K562 (cell line): ENCODE results near the gene RHEBL1. TPM values are rescaled to one million over a fixed set of nuclear protein-coding genes. Genes with fewer than 3 reads are reported as not detected.

Experiments
- CREM ChIP-seq: IDR thresholded peaks from 2 replicates; pipeline ENCODE4 v1.6.1; 2014; ENCODE audit warnings: antibody characterized with exemption, low read depth
- EZH2 ChIP-seq: IDR thresholded peaks from 2 replicates; pipeline ENCODE4 v1.6.1; 2012; ENCODE audit warnings: low read depth, mild to moderate bottlenecking, inconsistent platforms, low read length, borderline replicate concordance
- LARP7 ChIP-seq: fragments of 450-650 bp; IDR thresholded peaks from 2 replicates; pipeline ENCODE4 v1.6.1; 2016
- RCOR1 ChIP-seq, 2 experiments: IDR thresholded peaks; 2 replicates each; pipeline ENCODE4 v1.6.1; 2012; ENCODE audit warnings: low read depth in 2 of 2, low read length in 2 of 2, borderline replicate concordance in 1 of 2, improper control_type of control experiment in 1 of 2
- SIN3B ChIP-seq: fragments of 450-650 bp; IDR thresholded peaks from 2 replicates; pipeline ENCODE4 v1.6.1; 2017; ENCODE audit warnings: low read depth, mild to moderate bottlenecking, moderate library complexity
- TBP ChIP-seq: optimal IDR thresholded peaks from 2 replicates; pipeline ENCODE3; 2011; ENCODE audit warnings: low read depth, low read length, improper control_type of control experiment
- ZBTB7A ChIP-seq: IDR thresholded peaks from 2 replicates; pipeline ENCODE4 v1.6.1; 2011; ENCODE audit warnings: low read depth, mild to moderate bottlenecking, low read length, moderate library complexity, borderline replicate concordance; ENCODE audit not compliant: control insufficient read depth
- ZBTB8A ChIP-seq: fragments of 450-650 bp; IDR thresholded peaks from 2 replicates; pipeline ENCODE4 v1.6.1; 2018; ENCODE audit warnings: mild to moderate bottlenecking, moderate library complexity; ENCODE audit not compliant: partially characterized antibody
- ZC3H11A ChIP-seq: IDR thresholded peaks from 2 replicates; pipeline ENCODE4 v1.6.1; 2012; ENCODE audit warnings: low read depth, low read length, improper control_type of control experiment
- ZNF589 ChIP-seq: fragments of 200-800 bp; sonication (Bioruptor generic); IDR thresholded peaks from 2 replicates; pipeline ENCODE4 v1.6.1; 2016; ENCODE audit warnings: low read depth, missing genetic modification characterization, missing compliant biosample characterization
- ZNF76 ChIP-seq: fragments of 250-450 bp; sonication (Bioruptor Pico); IDR thresholded peaks from 2 replicates; pipeline ENCODE4 v1.4.0; 2020; ENCODE audit warnings: mild to moderate bottlenecking, moderate library complexity, borderline replicate concordance
- polyA plus RNA-seq, 8 experiments: library from polyadenylated mRNA; depleted of rRNA in 4 of 8; stranded (reverse) in 5 of 8; unstranded in 3 of 8; fragments of >200 nt; fragmentation: Nextera tagmentation in 2 of 8; fragmentation: Illumina TruSeq in 1 of 8; extraction: Ambion mirVana in 2 of 8; extraction: Trizol in 1 of 8; gene quantifications; 2 replicates each; pipeline versions ENCODE4 v1.2.1 to v1.2.3, GENCODE V29; 2011 to 2014; ENCODE audit warnings: inconsistent platforms in 1 of 8, missing spikeins in 1 of 8
- total RNA-seq, 7 experiments: library from RNA; depleted of rRNA in 6 of 7; stranded (reverse); fragments of >200 nt in 6 of 7; fragmentation: Illumina TruSeq in 2 of 7; extraction: Trizol in 2 of 7; gene quantifications; 2 replicates each; pipeline versions ENCODE4 v1.2.1 to v1.2.3, GENCODE V29; 2011 to 2021; ENCODE audit warnings: low replicate concordance in 1 of 7
- TF ChIP-seq, protein P1 (sequence below), 2 experiments: fragments of 450-650 bp; IDR thresholded peaks; 2 replicates each; pipeline ENCODE4 v1.6.1; 2018; ENCODE audit warnings: mild to moderate bottlenecking in 2 of 2, low read depth in 1 of 2; ENCODE audit not compliant: partially characterized antibody in 2 of 2
- TF ChIP-seq, protein P2 (sequence below), 2 experiments: fragments of 450-650 bp in 1 of 2; sonication (generic) in 1 of 2; formaldehyde crosslinking in 1 of 2; IDR thresholded peaks; 2 replicates each; pipeline versions ENCODE4 v1.7.1 to v1.9.0; 2016 to 2022; ENCODE audit warnings: inconsistent platforms in 1 of 2, mild to moderate bottlenecking in 1 of 2, missing genetic modification reagents in 1 of 2

RHEBL1 gene
- total and polyA plus RNA-seq, 9 of the 15 experiments (the other 6 are each of a cell fraction or from before 2014, with no cell fraction given), result 4.3 to 36.1 (median 8.2) TPM

- TF ChIP-seq CREM (0 out of 2 replicates have a peak, but pooled peaks have one; percentile 4), SIN3B (no peak), LARP7 (0 out of 2 replicates have a peak, but pooled peaks have one; percentile 36), ZBTB7A (peak; percentile 72; the same call in 1 of the 2 replicates), ZC3H11A (no peak), EZH2 (no peak), TBP (no peak), ZBTB8A (no peak), ZNF589 (peak; percentile 19), ZNF76 (no peak), RCOR1 (IDR thresholded peaks at IDR 0.05; ENCODE audit: borderline replicate concordance in 1 of 2, low read depth in 2 of 2, low read length in 2 of 2) (no peak)
- TF ChIP-seq, protein P1, sequence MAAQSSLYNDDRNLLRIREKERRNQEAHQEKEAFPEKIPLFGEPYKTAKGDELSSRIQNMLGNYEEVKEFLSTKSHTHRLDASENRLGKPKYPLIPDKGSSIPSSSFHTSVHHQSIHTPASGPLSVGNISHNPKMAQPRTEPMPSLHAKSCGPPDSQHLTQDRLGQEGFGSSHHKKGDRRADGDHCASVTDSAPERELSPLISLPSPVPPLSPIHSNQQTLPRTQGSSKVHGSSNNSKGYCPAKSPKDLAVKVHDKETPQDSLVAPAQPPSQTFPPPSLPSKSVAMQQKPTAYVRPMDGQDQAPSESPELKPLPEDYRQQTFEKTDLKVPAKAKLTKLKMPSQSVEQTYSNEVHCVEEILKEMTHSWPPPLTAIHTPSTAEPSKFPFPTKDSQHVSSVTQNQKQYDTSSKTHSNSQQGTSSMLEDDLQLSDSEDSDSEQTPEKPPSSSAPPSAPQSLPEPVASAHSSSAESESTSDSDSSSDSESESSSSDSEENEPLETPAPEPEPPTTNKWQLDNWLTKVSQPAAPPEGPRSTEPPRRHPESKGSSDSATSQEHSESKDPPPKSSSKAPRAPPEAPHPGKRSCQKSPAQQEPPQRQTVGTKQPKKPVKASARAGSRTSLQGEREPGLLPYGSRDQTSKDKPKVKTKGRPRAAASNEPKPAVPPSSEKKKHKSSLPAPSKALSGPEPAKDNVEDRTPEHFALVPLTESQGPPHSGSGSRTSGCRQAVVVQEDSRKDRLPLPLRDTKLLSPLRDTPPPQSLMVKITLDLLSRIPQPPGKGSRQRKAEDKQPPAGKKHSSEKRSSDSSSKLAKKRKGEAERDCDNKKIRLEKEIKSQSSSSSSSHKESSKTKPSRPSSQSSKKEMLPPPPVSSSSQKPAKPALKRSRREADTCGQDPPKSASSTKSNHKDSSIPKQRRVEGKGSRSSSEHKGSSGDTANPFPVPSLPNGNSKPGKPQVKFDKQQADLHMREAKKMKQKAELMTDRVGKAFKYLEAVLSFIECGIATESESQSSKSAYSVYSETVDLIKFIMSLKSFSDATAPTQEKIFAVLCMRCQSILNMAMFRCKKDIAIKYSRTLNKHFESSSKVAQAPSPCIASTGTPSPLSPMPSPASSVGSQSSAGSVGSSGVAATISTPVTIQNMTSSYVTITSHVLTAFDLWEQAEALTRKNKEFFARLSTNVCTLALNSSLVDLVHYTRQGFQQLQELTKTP (IDR thresholded peaks at IDR 0.05; ENCODE audit: low read depth in 1 of 2, partially characterized antibody in 2 of 2), result peak in 1 of 2 experiments; percentile 57
- TF ChIP-seq, protein P2, sequence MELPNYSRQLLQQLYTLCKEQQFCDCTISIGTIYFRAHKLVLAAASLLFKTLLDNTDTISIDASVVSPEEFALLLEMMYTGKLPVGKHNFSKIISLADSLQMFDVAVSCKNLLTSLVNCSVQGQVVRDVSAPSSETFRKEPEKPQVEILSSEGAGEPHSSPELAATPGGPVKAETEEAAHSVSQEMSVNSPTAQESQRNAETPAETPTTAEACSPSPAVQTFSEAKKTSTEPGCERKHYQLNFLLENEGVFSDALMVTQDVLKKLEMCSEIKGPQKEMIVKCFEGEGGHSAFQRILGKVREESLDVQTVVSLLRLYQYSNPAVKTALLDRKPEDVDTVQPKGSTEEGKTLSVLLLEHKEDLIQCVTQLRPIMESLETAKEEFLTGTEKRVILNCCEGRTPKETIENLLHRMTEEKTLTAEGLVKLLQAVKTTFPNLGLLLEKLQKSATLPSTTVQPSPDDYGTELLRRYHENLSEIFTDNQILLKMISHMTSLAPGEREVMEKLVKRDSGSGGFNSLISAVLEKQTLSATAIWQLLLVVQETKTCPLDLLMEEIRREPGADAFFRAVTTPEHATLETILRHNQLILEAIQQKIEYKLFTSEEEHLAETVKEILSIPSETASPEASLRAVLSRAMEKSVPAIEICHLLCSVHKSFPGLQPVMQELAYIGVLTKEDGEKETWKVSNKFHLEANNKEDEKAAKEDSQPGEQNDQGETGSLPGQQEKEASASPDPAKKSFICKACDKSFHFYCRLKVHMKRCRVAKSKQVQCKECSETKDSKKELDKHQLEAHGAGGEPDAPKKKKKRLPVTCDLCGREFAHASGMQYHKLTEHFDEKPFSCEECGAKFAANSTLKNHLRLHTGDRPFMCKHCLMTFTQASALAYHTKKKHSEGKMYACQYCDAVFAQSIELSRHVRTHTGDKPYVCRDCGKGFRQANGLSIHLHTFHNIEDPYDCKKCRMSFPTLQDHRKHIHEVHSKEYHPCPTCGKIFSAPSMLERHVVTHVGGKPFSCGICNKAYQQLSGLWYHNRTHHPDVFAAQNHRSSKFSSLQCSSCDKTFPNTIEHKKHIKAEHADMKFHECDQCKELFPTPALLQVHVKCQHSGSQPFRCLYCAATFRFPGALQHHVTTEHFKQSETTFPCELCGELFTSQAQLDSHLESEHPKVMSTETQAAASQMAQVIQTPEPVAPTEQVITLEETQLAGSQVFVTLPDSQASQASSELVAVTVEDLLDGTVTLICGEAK (IDR thresholded peaks at IDR 0.05), result 0 out of 2 replicates have a peak, but pooled peaks have one; percentile 9
- TF ChIP-seq, protein P2 (CRISPR knock-in tag; IDR thresholded peaks at IDR 0.05), result no peak
Observed at GRCh38 chr12:49019443-49020324, 50.1 kb downstream of the RHEBL1 start (continued).
